ENCODE results near the gene YJU2. TPM values are rescaled to one million over a fixed set of nuclear protein-coding genes. Genes with fewer than 3 reads are reported as not detected.

YJU2 gene
- total and polyA plus RNA-seq, 2 of the 13 experiments (the other 11 are each of a cell fraction or from before 2014, with no cell fraction given): 9.3 to 17.9 TPM

DNA sequence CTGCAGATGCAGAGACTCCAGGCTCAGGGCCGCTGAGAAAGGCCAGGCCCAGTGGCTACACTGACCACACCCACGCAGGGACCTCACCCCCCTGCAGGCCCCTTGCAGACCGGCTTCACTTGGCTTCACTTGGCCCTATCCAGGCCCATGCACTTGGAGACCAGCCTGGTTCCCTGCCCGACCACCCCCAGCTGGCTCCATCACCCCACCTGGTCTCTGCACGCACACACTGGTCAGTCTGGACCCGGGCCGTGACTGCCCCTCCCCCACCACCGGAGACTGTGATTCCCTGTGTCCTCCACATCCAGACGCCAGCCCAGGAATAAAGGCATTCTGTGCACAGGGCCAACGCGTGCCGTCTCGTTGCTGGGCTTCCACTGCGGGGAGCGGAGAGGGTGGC lies 22.4 kb upstream of the YJU2 start (continued):
- TF ChIP-seq, protein P1, sequence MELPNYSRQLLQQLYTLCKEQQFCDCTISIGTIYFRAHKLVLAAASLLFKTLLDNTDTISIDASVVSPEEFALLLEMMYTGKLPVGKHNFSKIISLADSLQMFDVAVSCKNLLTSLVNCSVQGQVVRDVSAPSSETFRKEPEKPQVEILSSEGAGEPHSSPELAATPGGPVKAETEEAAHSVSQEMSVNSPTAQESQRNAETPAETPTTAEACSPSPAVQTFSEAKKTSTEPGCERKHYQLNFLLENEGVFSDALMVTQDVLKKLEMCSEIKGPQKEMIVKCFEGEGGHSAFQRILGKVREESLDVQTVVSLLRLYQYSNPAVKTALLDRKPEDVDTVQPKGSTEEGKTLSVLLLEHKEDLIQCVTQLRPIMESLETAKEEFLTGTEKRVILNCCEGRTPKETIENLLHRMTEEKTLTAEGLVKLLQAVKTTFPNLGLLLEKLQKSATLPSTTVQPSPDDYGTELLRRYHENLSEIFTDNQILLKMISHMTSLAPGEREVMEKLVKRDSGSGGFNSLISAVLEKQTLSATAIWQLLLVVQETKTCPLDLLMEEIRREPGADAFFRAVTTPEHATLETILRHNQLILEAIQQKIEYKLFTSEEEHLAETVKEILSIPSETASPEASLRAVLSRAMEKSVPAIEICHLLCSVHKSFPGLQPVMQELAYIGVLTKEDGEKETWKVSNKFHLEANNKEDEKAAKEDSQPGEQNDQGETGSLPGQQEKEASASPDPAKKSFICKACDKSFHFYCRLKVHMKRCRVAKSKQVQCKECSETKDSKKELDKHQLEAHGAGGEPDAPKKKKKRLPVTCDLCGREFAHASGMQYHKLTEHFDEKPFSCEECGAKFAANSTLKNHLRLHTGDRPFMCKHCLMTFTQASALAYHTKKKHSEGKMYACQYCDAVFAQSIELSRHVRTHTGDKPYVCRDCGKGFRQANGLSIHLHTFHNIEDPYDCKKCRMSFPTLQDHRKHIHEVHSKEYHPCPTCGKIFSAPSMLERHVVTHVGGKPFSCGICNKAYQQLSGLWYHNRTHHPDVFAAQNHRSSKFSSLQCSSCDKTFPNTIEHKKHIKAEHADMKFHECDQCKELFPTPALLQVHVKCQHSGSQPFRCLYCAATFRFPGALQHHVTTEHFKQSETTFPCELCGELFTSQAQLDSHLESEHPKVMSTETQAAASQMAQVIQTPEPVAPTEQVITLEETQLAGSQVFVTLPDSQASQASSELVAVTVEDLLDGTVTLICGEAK (IDR thresholded peaks at IDR 0.05): no peak
- TF ChIP-seq, protein P1 (CRISPR knock-in tag; IDR thresholded peaks at IDR 0.05): no peak
- TF ChIP-seq, protein P2, sequence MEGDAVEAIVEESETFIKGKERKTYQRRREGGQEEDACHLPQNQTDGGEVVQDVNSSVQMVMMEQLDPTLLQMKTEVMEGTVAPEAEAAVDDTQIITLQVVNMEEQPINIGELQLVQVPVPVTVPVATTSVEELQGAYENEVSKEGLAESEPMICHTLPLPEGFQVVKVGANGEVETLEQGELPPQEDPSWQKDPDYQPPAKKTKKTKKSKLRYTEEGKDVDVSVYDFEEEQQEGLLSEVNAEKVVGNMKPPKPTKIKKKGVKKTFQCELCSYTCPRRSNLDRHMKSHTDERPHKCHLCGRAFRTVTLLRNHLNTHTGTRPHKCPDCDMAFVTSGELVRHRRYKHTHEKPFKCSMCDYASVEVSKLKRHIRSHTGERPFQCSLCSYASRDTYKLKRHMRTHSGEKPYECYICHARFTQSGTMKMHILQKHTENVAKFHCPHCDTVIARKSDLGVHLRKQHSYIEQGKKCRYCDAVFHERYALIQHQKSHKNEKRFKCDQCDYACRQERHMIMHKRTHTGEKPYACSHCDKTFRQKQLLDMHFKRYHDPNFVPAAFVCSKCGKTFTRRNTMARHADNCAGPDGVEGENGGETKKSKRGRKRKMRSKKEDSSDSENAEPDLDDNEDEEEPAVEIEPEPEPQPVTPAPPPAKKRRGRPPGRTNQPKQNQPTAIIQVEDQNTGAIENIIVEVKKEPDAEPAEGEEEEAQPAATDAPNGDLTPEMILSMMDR (CRISPR knock-in tag; IDR thresholded peaks at IDR 0.05): 0 out of 2 replicates have a peak, but pooled peaks have one; percentile 3
- TF ChIP-seq ZNF318 (CRISPR knock-in tag; IDR thresholded peaks at IDR 0.05) (no peak), TCF7 (IDR thresholded peaks at IDR 0.05; ENCODE audit: low read depth) (no peak), CENPBD1 (CRISPR knock-in tag; IDR thresholded peaks at IDR 0.05; ENCODE audit: borderline replicate concordance, low read depth) (no peak), ZSCAN5A (CRISPR knock-in tag; IDR thresholded peaks at IDR 0.05; ENCODE audit: borderline replicate concordance) (no peak), NBN (conservative IDR thresholded peaks at IDR 0.05) (no peak)
